ACC112 (cell line): ENCODE data around the gene FAM236B.
"Not testable (repeated sequence)": the region's sequence is repeated elsewhere in the genome, so short reads cannot be mapped to it uniquely, and the experiment has no call there.

Experiments used
- H2AFZ ChIP-seq: fragments of 200-600 bp; sonication (generic); one replicate; pipeline ENCODE4 v1.6.0; 2017; ENCODE audit warnings: antibody characterized with exemption, low read length; ENCODE audit not compliant: unreplicated experiment
- H3K27ac ChIP-seq: fragments of 200-600 bp; sonication (generic); 2 replicates; pipeline ENCODE4 v1.5.1; 2014; ENCODE audit warnings: low read depth, mild to moderate bottlenecking, antibody characterized with exemption, low read length, moderate library complexity
- H3K27me3 ChIP-seq: fragments of 200-600 bp; sonication (generic); 2 replicates; pipeline ENCODE4 v1.6.1; 2014; ENCODE audit warnings: mild to moderate bottlenecking, antibody characterized with exemption, low read length, moderate library complexity, mixed read lengths; ENCODE audit not compliant: insufficient read depth
- H3K36me3 ChIP-seq: fragments of 200-600 bp; sonication (generic); 2 replicates; pipeline ENCODE4 v1.6.1; 2016; ENCODE audit warnings: mild to moderate bottlenecking, antibody characterized with exemption, low read length, moderate library complexity, mixed read lengths; ENCODE audit not compliant: insufficient read depth
- H3K4me1 ChIP-seq: fragments of 200-600 bp; sonication (generic); one replicate; pipeline ENCODE4 v1.6.1; 2016; ENCODE audit warnings: low read length, mixed read lengths; ENCODE audit not compliant: insufficient read depth, unreplicated experiment, control insufficient read depth
- H3K4me3 ChIP-seq: fragments of 200-600 bp; sonication (generic); 2 replicates; pipeline ENCODE4 v1.5.1; 2014; ENCODE audit warnings: mild to moderate bottlenecking, low read depth, low read length
- H3K79me2 ChIP-seq: fragments of 200-600 bp; sonication (generic); one replicate; pipeline ENCODE4 v1.6.0; 2016; ENCODE audit warnings: low read length; ENCODE audit not compliant: control insufficient read depth, unreplicated experiment, insufficient read depth

FAM236B gene

GRCh38 chrX:72748545-72748944 lies 33.9 kb downstream of the FAM236B start:
- H3K4me3 ChIP-seq, H3K4me1 ChIP-seq, H3K36me3 ChIP-seq, H3K79me2 ChIP-seq, H2AFZ ChIP-seq, H3K27ac ChIP-seq, H3K27me3 ChIP-seq: not testable (repeated sequence)

- H3K4me1 ChIP-seq, H3K27me3 ChIP-seq, H3K36me3 ChIP-seq, H2AFZ ChIP-seq, H3K27ac ChIP-seq, H3K79me2 ChIP-seq, H3K4me3 ChIP-seq: not testable (repeated sequence)
Measured at GRCh38 chrX:72745546-72745945, 36.9 kb downstream of the FAM236B start.

DNA sequence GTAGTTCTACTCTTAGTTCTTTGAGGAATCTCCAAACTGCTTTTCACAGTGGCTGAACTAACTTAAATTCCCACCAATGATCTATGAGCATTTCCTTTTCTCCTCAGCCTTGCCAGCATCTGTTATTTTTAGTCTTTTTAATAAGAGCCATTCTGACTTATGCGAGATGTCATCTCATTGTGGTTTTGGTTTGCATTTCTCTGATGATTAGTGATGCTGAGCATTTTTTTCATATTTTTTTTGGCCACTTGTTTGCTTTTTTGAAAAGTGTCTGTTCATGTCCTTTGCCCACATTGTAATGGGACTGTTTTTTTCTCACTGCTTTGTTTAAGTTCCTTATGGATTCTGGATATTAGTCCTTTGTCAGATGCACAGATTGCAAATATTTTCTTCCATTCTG lies 46.9 kb downstream of the FAM236B start:
- Histone ChIP-seq H2AFZ (no peak overlapping the region), H3K4me3 (no peak overlapping the region), H3K4me1 (no peaks in the 10 kb centered on the region), H3K36me3 (no peaks in the 10 kb centered on the region), H3K27ac (no peak overlapping the region), H3K79me2 (no peaks in the 10 kb centered on the region), H3K27me3 (0 out of 2 replicates have a peak, but pooled peaks cover 3% of the 10 kb centered on the region)

DNA sequence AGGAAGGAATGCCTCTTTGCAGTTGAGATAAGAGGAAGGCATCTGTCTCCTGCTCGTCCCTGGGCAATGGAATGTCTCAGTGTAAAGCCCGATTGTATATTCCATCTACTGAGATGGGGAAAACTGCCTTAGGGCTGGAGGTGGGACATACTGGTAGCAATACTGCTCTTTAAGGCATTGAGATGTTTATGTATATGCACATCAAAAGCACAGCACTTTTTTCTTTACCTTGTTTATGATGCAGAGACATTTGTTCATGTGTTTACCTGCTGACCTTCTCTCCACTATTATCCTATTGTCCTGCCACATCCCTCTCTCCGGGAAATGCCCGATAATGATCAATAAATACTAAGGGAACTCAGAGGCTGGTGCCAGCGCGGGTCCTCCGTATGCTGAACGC lies 48.8 kb downstream of the FAM236B start:
- H3K36me3 ChIP-seq, H3K4me1 ChIP-seq, H3K79me2 ChIP-seq, H3K4me3 ChIP-seq, H3K27me3 ChIP-seq, H2AFZ ChIP-seq, H3K27ac ChIP-seq: not testable (repeated sequence)
